HG03060 (cell line): ENCODE data around the gene SLC24A4.
A peak's percentile ranks its signal among the peaks of the same experiment; 100 is the strongest.

Experiments
- ATAC-seq: cut with Tn5 transposase; IDR thresholded peaks from one replicate; pipeline ENCODE4 v1.9.1; 2021; ENCODE audit warnings: low read depth, moderate number of reproducible peaks; ENCODE audit not compliant: unreplicated experiment

SLC24A4 gene

DNA sequence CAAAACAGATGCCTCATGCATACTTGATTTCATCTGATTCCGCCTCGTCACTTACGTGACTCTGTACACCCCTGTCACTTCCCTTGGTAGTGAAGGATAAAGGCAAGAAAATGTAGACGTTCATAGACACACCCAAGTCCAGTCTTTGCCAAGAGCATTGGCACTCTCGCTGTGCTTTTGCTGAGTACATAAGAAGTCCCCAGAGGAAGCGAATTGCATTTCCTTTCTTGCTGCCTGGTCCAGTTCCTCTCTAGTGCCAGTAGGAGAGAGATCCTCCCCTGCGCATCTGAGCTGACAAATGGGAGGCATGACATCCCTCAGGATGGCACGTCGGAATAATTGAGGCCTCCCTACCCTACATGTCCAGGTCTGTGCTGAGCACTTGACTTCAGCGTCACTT, 169.3 kb downstream of the SLC24A4 start:
- ATAC-seq, result no peak

DNA sequence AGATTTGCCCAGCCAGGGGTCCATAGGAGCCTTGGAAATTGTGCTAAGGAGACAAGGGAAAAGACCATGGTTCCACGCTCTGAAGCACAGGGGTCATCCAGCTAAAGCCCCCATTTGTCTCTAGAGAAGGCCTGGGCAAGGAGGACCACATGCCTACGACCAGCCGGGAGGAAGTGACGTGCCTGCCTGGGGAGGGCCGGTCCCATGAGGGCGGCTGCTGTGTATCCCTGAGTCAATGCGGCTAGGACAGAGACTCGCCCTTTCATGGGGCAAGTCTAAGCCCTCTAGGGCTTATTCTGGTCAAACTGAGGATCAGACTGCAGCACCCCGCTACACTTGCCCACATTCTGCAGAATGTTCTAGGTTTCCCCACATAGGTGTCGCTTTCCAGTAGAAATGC, 170.1 kb downstream of the SLC24A4 start:
- no peak for ATAC-seq

DNA sequence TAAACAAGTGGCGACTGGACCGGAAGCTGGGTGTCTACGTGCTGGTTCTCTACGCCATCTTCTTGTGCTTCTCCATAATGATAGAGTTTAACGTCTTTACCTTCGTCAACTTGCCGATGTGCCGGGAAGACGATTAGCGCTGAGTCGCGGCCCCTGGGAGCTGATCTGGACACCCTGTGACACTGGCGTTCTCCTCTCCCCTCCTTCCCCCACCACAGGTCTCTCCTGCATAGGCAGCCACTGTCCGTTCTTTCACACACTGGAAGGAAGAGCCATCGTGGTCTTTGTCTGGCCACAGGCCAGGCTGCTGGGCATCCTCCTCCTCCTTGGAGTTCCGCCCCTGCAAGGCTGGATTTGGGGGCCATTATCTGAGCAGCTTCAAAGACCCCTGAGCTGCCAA, 170.5 kb downstream of the SLC24A4 start:
- no peak for ATAC-seq

DNA sequence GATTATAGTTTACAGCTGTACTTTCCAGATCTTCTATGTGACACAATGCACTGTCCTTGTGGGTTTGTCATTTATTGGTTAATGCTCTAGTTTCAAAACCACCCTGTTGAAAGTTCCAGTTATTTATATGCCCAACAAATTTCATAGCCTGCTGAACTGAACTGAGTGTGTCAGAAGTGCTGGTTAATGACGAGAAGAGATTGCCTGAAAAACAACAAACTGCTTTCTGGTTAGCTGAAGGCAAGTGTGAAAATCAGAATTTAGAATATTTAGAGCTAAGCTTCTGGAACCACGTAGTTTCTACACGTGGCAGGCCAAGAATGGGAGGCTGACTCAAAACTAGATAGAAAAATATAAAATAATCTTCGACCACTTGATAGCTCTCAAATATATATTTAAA, 171.5 kb downstream of the SLC24A4 start:
- ATAC-seq, result no peak

DNA sequence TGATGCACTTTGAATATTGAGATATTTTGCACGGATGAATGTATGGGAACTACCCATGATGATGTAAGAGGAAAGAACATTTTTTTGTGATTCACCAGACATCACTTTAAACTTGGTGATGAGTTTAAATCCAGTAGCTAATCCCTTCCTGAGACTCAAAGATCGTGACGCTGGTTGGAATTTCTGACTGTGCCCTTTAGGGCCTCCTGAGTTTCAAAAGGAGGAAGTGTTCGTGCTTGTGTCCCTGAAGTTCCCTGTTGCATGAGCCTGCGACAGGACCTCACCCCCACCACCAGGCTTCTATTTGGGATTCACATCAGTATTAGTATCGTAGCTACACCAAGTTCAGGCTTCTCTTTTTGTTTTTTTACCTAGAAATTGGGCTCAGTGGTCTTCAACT, 172.1 kb downstream of the SLC24A4 start:
- no peak for ATAC-seq

DNA sequence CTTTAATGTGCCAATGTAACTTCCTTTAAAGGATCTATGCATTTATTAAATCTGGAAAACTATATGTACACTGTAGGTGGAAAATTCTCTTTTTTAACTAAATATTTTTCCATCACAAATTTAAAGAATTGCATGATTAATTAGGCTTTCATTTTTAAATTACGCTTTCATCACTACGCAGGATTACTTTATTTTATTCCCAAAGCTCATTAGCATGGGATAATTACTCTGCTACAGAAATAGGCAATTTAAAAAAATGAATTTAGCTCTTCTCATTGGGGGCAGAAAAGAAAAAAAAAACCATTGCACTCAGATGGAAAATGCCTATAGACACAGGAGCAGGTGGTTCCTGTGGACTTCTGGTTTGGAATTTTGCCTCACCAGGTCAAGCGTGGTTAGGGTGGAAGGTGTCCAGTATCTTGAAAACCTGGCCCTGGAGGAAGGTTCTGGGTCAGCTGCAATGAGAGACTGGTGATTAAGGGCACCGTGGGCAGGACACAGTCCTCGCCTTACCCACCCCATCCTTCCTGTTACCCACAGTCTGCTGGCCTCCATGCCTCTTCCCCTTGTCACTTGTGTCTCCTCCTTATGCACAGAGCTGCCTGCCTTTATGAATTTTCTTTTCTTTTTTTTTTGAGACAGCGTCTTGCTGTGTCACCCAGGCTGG, 173.4 kb downstream of the SLC24A4 start:
- no peak for ATAC-seq

DNA sequence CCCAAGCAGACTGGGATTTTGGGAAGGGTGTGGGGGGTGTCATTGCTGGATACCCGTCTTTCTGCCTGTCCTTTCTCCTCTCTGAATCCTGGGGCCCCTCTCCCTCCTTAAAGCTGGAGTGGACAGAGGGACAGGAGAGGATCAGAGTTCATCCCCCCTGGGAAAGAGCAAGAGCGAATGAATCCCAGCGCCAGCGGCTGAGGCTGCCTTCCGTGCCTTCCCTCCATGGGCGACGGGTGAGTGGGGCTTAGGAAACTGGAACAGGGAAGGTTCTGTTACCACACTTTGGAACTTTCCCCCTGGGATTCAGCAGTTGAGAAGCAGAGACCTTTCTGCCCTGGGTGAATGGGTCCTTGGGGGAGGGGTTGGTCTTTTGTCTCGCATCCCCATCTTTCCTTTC, 174.4 kb downstream of the SLC24A4 start:
- ATAC-seq, result no peak

DNA sequence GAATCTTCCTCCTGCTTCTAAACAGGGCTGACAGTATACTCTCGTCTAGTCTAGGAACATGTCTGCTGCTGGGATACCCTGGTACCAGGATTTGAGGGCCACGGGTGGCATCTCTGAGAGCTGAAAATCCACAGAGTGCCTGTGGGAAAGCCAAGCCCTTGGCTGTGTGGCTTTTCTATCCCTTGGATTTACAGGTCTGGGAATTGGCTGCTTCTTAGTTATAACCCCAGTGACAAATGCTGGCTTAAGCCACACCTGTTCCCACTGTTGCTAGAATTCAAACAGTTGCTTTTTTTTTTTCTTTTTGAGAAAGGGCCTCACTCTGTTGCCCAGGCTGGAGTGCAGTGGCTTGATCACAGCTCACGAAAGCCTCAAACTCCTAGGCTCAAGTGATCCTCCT, 176.3 kb downstream of the SLC24A4 start:
- ATAC-seq, result no peak

DNA sequence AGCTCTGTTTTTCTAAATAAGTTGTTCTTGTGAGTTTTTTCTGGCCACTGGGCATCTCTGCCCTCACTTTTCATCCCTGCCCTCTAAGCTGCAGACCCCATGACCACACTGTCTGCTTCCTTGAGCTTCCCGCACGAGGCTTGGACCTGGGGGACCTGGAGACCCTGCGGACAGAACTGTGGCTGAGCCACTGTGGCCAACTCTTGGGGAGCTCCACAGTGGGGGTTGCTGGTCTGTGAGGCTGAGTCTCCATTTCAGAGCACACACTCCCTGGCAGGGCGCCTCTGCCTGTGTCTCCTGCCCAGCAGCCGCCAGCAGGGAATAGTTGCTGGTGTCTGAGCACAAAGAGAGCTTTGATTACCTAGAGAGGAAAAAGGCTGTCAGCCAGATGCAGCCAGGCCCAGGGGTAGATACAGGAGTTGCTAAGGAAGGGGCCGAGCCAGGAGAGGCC, 177.6 kb downstream of the SLC24A4 start:
- ATAC-seq, result no peak

DNA sequence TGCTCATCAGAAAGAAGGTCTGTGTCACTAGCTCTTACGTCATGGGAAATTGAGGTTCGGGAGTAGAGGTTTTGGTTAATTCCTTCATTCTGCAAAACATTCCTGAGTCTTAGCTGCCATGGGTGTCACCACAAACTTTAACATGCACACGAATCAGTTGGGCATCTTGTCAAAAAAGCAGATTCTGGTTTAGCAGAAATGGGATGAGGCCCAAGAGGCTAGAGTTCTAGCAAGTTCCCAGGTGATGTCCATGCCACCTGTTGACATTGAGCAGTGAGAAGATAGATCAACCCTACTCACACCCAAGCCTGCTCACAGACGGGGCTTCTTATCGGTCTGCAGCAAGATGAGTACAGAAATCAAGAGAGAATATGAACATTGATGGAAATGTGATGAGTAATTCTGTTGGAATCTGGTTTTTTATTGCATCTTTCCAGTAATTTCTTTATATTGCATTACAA, 179.0 kb downstream of the SLC24A4 start:
- ATAC-seq, result no peak

DNA sequence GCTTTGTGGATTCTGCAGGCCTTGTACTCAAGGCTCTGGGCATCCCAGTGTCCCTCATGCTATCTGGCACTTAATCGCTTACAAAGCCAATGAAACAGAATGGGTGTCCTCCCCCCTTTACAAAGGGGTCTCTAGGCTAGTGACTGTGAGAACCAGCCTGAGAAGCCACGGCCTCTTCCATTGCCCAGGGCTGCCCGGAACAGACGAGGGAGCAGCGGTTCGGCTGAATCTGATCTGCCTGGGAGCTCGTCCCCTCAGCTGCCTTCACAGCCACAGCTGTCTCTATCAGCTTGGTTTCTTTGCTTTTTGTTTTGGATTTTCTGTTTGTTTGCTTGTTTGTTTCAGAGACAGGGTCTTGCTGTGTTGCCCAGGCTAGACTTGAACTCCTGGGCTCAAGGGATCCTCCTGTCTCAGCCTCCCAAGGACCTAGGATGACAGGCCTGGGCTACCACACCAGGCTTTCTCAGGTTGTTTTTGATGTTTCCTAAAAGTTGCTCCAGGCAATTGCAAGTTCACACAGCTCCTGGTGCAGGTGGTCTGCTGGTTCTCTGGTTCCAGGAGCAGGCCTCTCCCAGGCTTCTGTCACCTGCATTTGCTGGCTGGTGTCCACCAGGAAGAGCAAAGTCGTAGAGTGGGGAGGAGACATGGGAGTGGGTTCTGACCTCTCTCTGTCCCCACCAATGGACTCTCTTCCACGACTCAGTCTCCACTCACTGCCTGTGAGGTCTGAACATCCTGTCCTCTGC, 179.7 kb downstream of the SLC24A4 start:
- ATAC-seq, result no peak

DNA sequence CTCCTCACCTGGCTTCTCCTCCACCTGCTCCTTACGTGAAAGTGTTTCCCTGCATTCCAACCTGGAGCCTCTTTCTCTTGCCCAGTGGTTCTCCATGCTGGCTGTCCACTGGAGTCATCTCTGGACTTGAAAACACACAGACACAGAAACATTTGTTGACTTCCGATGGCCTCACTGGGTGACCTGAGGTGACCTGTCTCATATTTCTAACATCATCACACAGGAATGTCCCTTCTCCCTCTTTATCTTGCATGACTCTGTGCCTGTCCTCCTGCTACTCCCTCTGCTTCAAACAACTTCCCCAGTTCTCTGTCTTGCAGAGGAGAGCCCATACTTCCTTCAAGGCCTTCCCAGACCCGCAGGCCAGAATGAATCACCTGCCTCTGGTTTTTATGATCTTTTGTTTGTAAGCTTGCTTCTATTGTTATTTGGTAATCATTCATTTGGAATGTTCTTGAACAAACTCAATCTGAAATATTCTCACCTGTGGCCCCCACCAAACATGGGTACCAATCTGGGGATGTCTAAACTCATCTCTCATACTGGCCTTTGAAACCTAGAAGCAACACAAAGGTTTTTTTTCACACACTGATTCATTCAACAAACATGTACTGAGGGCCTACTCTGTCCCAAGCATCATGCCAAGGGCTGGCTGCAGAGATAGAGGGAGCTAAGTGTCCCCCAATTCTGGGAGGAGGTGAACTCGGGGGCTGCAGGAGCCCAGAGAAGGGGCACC, 181.0 kb downstream of the SLC24A4 start:
- ATAC-seq, result no peak

DNA sequence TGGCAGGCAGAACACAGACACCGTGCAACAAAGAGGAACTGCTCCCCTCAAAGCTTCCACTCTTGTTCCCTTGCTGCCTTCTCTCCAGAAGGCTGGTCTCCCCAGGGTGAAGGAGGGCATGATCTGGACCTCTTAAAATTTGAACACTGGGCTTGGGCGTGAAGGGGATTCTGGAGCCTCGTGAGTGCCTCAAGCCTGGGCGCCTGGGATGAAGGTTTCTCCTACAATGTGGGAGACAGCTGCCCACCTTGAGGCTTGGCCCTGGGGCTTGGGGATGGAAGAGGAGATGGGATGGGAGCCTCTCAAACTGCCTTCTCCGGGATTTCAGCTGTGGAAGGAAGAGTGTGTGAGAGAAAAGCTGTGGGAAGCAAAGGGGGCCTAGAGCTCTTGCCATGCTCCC, 182.9 kb downstream of the SLC24A4 start:
- ATAC-seq, result no peak

DNA sequence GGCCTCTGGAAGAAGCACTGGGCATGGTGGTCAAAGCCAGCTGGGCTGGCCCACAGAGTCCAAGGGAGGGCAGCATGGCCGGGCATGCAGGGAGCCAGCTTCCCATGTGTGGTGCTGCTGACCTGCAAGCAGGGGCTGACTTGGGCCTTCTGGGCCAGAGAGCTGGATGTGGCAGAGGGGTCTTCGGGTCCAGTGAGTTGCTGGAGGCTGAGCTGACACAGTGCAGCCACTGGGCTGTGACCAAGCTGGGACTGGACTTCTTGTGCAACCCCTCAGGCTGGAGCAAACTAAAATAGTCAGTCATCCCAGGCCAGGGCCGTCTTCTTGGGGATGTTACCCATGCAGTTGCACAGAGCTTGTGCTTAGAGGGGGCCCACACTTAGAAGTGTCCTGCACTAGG, 183.3 kb downstream of the SLC24A4 start:
- ATAC-seq, result no peak

DNA sequence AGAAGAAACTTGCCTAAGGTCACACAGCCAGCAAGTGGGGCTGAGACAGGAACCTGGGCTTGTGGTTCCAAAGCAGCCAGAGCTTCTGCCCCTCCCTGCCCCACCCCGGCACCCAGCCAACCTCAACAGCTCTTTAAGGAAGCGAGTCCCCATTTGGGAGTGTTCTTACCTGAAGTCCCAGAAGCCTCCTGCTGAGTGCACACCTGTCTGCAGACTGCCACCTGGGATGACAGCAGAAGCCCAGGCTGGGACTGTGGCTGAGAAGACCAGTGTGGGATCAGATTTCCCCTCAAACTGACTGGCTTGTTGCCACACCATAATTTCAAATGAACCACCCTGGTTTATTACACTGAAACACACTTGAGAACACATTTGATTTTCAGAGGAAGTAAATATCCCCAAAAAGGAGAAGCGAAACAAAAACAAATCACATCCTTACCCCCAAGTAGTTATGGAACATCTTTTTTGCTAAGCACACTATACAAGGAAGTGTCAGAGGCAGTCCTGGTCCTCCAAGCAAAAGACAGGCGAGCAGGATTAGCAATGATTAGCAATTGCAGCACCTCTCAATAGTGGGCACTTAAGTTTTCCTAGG, 184.3 kb downstream of the SLC24A4 start:
- peak; percentile 68 for ATAC-seq

DNA sequence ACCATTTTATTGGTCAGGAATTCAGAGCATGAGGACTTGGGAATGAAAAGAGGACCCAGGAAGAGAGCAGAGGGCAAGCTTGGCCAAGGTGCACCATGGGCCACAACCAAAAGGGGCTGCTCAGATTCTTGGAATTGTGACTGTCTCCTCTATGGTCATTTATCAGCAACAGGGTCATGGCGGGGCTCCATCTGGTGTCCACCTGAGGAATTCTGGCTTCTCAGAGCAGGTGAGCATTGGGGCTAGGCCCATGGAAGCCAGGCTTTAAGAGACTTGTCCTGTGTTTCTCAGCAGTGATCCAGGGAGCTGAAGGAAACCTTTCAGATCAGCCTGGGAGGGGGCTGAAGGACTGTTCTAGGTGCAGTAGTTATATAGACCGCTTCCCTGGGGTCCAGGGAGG, 188.0 kb downstream of the SLC24A4 start:
- ATAC-seq, result no peak

DNA sequence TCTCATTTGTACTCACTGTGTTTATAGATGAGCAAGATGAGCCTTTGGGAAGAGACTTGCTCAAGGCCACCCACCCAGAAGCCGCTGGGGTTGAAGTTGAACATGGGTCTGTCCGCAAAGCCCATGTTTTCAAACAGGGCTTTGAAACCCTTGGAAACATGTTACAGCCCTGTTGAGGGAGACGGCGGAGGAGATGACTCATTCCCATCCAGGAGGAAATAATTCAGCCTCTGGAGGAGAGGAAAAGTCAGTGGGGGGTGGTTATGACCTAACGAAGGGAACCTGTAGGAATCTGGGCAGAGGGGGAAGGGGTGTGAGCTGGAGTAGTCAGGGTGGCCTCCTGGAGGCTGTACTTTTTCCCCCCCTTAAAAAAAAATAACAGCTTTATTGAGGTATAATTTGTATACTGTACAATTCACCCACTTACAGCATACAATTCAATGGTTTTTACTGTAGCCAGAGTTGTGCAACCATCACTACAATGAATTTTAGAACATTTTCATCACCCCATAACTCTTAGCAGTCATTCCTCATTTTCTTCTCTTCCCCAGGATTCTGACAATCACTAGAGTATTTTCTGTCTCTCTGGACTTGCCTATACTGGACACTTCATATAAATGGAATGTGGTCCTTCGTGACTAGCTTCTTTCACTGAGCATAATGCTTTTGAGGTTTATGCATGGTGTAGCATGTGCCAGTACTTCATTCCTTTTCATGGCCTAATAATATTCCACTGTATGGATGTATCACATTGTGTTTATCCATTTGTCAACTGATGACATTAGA, 188.7 kb downstream of the SLC24A4 start:
- ATAC-seq, result no peak

DNA sequence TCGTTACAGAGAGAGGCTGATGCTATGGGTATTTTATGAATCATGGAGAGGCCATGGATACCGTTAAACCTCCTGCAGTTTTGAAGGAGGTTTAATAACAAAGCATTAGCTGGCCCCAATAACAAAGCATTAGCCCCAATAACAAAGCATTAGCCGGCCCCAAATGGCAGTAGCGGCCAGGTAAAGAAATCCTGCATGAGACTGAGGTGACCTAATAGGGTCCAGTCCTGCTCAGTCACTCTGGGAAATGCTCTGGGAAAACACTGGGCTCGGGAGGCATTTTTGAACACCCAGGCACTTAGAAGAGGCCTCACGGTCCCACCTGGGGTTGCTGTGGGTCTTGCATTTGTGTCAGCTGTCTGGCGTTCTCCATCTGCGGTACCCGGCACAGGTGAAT, 189.8 kb downstream of the SLC24A4 start:
- no peak for ATAC-seq

DNA sequence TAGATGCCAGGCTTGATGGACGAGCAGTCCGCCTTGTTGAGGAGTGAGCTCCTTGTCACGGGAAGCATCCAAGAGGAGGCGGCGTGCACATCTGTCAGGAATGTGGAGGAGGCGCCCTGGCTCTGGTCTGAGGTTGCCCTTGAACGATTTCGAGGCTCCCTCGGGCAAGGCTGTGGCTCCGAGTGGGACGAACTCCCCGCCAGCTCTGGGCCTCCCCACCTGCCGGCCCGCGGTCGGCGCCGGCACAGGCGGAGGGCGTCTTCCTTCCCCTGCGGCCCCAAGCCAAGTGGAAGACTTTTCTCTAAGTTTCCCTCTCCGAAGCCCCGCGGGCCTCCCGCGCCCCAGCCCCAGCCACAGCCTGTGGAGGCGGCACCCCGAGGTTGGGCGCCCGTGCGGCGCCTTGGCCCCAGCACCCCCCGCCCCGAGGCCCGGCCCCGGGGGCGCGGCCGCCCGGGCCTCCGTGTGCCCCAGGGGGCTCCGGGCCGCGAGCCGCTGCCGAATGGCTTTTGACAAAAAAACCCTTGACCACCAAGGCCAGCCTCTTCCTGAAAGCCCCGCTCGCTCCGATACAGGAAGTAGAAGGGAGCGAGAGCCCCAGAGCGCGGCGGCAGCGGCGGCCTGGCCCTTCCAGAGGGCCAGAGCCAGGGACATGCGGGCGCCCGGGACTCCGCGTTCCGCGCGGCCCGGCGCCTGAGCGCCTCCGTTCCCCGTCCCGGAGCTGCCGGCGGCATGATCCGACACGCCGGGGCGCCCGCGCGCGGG, 190.4 kb downstream of the SLC24A4 start, which contains the start of gene RIN3:
RIN3 (plus strand) TSS at position 578 of the 762 bp plus-strand sequence; CDS start at position 730, 152 bp downstream.
- ATAC-seq, result no peak
